GM19397 (cell line): ENCODE results near the gene B3GALT4.
"Not testable (repeated sequence)": the region's sequence is repeated elsewhere in the genome, so short reads cannot be mapped to it uniquely, and the experiment has no call there.

Experiments used
- ATAC-seq: cut with Tn5 transposase; IDR thresholded peaks from one replicate; pipeline ENCODE4 v1.9.1; 2021; ENCODE audit warnings: mild to moderate bottlenecking, moderate library complexity; ENCODE audit not compliant: unreplicated experiment

B3GALT4 gene

GRCh38 chr6:33272275-33273128, 4.4 kb upstream of the B3GALT4 start:
- ATAC-seq = no peak

- no peak for ATAC-seq
These were observed 3.6 kb upstream of the B3GALT4 start for GRCh38 chr6:33273129-33273923.

GRCh38 chr6:33273924-33274902, 2.7 kb upstream of the B3GALT4 start:
- no peak for ATAC-seq

GRCh38 chr6:33275795-33276580, 935 bp upstream of the B3GALT4 start:
- ATAC-seq = not testable (repeated sequence)

- no peak for ATAC-seq
These were observed 401 bp upstream of the B3GALT4 start for GRCh38 chr6:33276581-33276863.

GRCh38 chr6:33277663-33278391, 904 bp downstream of the B3GALT4 start:
- no peak for ATAC-seq

GRCh38 chr6:33278392-33278741, 1.4 kb downstream of the B3GALT4 start:
- ATAC-seq = no peak

GRCh38 chr6:33278810-33279209, 1.9 kb downstream of the B3GALT4 start:
- ATAC-seq = no peak

GRCh38 chr6:33279257-33279695, 2.4 kb downstream of the B3GALT4 start:
- no peak for ATAC-seq

- ATAC-seq = no peak
These were observed 3.1 kb downstream of the B3GALT4 start for GRCh38 chr6:33279971-33280511.

- ATAC-seq = no peak
These were observed 3.6 kb downstream of the B3GALT4 start for GRCh38 chr6:33280539-33280938.

- not testable (repeated sequence) for ATAC-seq
These were observed 8.3 kb downstream of the B3GALT4 start for GRCh38 chr6:33285214-33285613.

- ATAC-seq = no peak
These were observed 10.3 kb downstream of the B3GALT4 start for GRCh38 chr6:33286946-33287914.

GRCh38 chr6:33288141-33288920, 11.4 kb downstream of the B3GALT4 start:
- no peak for ATAC-seq

- ATAC-seq = peak; percentile 71
These were observed 12.2 kb downstream of the B3GALT4 start, which contains the start of the genes PFDN6 and WDR46 for GRCh38 chr6:33288921-33289783. PFDN6 (plus strand) TSS chr6:33289601; CDS start chr6:33289857, 256 bp downstream. WDR46 (minus strand) TSS chr6:33289239; CDS start chr6:33289170, 69 bp downstream.

GRCh38 chr6:33289784-33290315, 12.9 kb downstream of the B3GALT4 start:
- ATAC-seq = no peak
